ENCODE measurements around the gene ASMT. TPM values are rescaled to one million over a fixed set of nuclear protein-coding genes. Genes with fewer than 3 reads are reported as not detected.

Gene ASMT
- total and polyA plus RNA-seq, 10 of the 15 experiments (the other 5 are each of a cell fraction or from before 2014, with no cell fraction given) = 0.18 to 0.29 TPM; not detected in 8

DNA sequence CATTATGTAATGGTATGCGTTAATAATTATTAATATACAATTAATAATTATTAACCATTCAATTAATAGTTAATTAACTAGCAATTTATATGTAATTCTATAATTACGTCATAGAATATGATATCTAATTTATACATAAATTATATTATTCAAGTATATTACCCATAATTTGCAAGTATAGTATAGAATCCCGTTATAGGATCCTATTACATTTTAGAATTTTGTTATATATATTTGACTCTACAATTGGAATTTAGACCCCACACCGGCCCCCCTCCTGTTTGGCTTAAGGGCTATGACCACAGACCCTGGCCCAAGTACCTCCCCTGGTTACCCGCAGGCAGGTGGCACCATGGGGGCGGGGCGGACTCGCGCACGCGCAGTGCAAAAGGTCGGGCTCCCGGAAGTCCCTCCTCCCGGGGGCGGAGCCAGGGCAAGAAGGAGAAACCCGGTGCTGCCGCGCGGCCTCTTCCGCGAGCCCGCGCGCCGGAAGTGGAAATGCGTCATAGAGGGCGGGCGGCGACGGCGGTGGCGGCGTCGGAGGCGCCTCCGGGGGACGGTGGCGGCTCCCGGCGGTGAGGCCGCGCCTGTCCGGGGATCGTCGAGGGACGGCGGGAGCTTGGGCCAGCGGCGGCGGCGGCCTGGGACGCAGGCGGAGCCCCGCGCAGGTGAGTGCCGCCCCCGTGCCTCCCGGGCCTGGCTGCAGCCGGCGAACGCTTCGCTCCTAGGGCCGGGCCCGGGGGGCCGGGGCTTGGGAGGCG is 23.6 kb upstream of the ASMT start, which contains the start of gene AKAP17A (continued):
- TF ChIP-seq SRF (IDR thresholded peaks at IDR 0.05; ENCODE audit: low read depth in 2 of 2, low read length in 2 of 2) = no peak
- TF ChIP-seq SIN3A (IDR thresholded peaks at IDR 0.05; ENCODE audit: low read depth, low read length) = no peak
- peak; percentile 48 for TF ChIP-seq SIX5 (IDR thresholded peaks at IDR 0.05; ENCODE audit: low read depth, low read length, severe bottlenecking)
- TF ChIP-seq BRCA1 (IDR thresholded peaks at IDR 0.05; ENCODE audit: low read depth, low read length) = no peak
- peak; percentile 80; the same call in 1 of the 2 replicates for TF ChIP-seq ZNF207 (IDR thresholded peaks at IDR 0.05; ENCODE audit: borderline replicate concordance)
- no peak for TF ChIP-seq NFYB (IDR thresholded peaks at IDR 0.05; ENCODE audit: insufficient read depth, low read depth, low read length)
- TF ChIP-seq MEF2B (IDR thresholded peaks at IDR 0.05; ENCODE audit: partially characterized antibody, poor library complexity, severe bottlenecking) = no peak
- TF ChIP-seq NR2C1 (IDR thresholded peaks at IDR 0.05) = peak; percentile 90
- TF ChIP-seq, protein P1, sequence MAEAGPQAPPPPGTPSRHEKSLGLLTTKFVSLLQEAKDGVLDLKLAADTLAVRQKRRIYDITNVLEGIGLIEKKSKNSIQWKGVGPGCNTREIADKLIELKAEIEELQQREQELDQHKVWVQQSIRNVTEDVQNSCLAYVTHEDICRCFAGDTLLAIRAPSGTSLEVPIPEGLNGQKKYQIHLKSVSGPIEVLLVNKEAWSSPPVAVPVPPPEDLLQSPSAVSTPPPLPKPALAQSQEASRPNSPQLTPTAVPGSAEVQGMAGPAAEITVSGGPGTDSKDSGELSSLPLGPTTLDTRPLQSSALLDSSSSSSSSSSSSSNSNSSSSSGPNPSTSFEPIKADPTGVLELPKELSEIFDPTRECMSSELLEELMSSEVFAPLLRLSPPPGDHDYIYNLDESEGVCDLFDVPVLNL (IDR thresholded peaks at IDR 0.05; ENCODE audit: low read depth, low read length) = no peak
- no peak for TF ChIP-seq POLR2AphosphoS2 (IDR thresholded peaks at IDR 0.05; ENCODE audit: low read depth, low read length)
- no peak for TF ChIP-seq IKZF2 (IDR thresholded peaks at IDR 0.05)
- no peak for TF ChIP-seq NR2C2 (IDR thresholded peaks at IDR 0.05; ENCODE audit: borderline replicate concordance, control insufficient read depth, insufficient read length, low read depth)
- TF ChIP-seq, protein P2, sequence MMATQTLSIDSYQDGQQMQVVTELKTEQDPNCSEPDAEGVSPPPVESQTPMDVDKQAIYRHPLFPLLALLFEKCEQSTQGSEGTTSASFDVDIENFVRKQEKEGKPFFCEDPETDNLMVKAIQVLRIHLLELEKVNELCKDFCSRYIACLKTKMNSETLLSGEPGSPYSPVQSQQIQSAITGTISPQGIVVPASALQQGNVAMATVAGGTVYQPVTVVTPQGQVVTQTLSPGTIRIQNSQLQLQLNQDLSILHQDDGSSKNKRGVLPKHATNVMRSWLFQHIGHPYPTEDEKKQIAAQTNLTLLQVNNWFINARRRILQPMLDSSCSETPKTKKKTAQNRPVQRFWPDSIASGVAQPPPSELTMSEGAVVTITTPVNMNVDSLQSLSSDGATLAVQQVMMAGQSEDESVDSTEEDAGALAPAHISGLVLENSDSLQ (IDR thresholded peaks at IDR 0.05) = peak; percentile 25; the same call in 1 of the 2 replicates
- TF ChIP-seq RUNX3 (IDR thresholded peaks at IDR 0.05; ENCODE audit: low read length) = peak; percentile 68
- no peak for TF ChIP-seq PRDM15 (CRISPR knock-in tag; IDR thresholded peaks at IDR 0.05)
- TF ChIP-seq MTA2 (IDR thresholded peaks at IDR 0.05; ENCODE audit: low read depth) = no peak
- no peak for TF ChIP-seq MXI1 (IDR thresholded peaks at IDR 0.05; ENCODE audit: low read depth, low read length)
- peak; percentile 76; the same call in 1 of the 2 replicates for TF ChIP-seq TAF1 (IDR thresholded peaks at IDR 0.05; ENCODE audit: borderline replicate concordance, low read depth, low read length)
- peak; percentile 74 for TF ChIP-seq NR2F1 (conservative IDR thresholded peaks at IDR 0.05)
- TF ChIP-seq STAT1 (conservative IDR thresholded peaks at IDR 0.05) = peak; percentile 93; the same call in 1 of the 2 replicates
- TF ChIP-seq IKZF1 (conservative IDR thresholded peaks at IDR 0.05) = peak; percentile 87
- peak; percentile 90 for TF ChIP-seq ATF7 (IDR thresholded peaks at IDR 0.05; ENCODE audit: low read depth)
- TF ChIP-seq KLF5 (IDR thresholded peaks at IDR 0.05; ENCODE audit: partially characterized antibody) = peak; percentile 77
- no peak for TF ChIP-seq EED (IDR thresholded peaks at IDR 0.05; ENCODE audit: low read depth)
- TF ChIP-seq POLR2AphosphoS5 (IDR thresholded peaks at IDR 0.05; ENCODE audit: low read length) = 0 out of 2 replicates have a peak, but pooled peaks have one; percentile 21
- TF ChIP-seq CBX3 (IDR thresholded peaks at IDR 0.05; ENCODE audit: borderline replicate concordance, low read depth) = no peak
- TF ChIP-seq HDAC6 (IDR thresholded peaks at IDR 0.05; ENCODE audit: unreplicated experiment) = peak; percentile 44
